GM21515 (cell line): ENCODE data around the gene BCAS3.

ENCODE experiments used
- ATAC-seq: cut with Tn5 transposase; IDR thresholded peaks from one replicate; pipeline ENCODE4 v1.9.1; 2021; ENCODE audit not compliant: unreplicated experiment

Gene BCAS3

DNA sequence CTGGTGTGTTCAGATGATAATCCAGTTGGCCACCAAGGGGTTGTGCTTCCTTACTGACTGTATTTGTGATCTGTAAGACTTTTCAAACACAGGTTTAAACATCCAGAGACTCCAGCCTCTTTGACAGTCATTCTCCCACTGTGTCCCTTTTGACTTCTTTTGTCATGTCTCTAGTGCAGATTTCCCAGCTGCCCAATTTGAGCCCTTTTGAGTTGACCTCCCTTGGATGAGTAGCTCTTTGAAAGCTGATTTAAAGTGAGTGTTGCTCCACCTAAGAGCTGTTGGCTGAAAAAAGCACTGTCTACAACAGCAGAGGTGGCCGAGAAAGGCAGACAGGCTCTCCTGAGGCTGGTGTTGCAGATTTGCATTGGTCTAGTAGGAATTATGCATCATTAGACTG lies 533.6 kb downstream of the BCAS3 start:
- no peak for ATAC-seq

DNA sequence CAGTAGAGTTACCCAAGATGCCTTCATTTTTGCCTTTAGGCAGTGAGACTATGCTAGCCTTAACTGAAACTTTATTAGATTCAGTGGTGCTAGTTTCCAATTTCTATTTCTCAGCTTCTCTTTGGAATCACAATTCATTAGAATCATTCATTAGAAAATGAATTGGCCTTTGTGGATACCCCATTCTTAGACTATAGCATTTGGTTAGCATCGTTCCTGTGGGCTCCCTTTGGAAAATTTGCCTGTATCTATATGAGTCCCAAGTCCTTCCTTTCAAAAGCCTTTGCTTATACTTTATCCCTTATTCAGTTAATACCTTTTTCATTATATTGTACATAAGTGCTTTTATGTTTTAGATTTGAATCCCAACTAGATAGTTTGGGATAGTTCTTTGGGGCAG lies 535.0 kb downstream of the BCAS3 start:
- no peak for ATAC-seq

DNA sequence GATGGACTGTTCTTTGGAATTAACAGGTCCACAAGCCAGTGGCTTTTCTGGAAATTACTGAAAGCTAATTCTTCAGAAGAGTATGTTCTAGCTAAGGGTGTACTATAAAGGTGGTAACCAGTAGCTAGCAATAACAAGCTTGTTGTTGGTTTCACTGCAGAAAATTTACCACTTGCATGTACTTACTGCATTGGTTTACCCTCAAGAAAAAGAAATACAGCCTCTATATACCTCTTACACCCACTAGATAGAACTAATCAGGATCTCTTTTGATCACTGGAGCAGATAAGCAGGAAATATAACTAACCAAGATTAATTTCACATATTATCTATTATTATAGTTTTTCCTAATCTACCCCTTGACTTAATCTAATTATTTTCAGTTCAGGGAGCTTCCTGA lies 537.1 kb downstream of the BCAS3 start:
- ATAC-seq: no peak

DNA sequence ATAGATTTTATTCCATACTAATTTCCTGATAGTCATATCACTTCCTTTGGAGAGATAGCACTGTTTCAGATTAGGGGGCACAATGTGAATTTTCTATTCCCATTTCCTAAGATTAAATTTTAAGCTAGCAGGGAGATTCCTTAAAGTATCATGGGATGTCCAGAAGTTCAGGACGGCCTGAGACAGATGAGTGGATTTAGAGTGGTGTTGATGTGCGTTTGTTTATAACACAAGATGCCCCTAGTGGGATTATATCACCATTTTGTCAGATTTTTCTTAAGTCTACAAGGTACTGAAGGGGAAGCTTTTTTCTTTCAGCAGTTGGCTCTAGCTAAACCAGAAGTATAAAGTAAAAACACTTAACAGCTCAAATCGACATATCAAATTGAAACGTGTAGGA lies 538.4 kb downstream of the BCAS3 start:
- no peak for ATAC-seq

DNA sequence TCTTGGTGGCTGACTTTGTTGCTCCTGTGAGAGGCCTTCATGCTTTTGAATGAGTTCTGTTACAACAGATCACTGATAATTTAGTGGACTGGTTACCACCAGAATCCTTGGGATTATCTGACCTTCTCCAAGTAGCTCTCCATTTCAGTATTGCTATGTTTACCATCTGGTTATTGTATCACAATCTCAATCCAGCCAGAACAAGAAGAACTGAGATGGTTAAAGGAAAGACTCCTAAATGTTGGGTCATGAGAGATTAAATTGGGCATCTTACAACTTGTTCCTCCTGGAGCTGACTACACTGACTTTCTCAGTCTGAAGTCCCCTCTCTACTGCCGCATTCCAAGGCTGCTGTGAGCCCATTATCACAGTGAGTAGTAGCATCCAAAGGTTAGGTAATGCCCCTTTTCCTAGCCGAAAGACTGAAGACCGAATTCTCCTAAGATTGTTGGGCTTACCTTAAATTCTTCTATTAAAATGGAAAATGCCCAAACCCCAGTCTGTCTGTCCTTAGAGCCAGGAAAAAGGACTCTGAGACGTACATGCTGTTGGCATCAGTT lies 540.3 kb downstream of the BCAS3 start:
- ATAC-seq: no peak

DNA sequence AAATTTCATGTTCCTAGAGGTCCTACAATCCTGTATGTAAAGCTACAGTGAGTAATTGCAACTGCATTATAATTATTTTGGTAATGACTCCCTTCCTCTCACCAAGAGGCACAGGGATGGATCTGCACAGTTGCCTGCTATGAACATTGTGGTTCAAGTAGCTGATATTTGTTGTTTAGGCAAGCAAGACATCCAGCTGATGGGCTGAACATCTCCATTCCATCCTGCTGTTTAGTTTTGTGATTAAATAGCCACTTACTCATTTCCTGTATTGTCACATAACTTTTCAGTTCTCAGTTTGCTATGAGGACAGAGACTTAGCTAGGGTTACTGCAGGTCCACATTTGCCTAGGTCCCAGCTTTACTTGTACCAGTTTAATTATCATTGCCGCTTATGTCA lies 540.8 kb downstream of the BCAS3 start:
- ATAC-seq: no peak

DNA sequence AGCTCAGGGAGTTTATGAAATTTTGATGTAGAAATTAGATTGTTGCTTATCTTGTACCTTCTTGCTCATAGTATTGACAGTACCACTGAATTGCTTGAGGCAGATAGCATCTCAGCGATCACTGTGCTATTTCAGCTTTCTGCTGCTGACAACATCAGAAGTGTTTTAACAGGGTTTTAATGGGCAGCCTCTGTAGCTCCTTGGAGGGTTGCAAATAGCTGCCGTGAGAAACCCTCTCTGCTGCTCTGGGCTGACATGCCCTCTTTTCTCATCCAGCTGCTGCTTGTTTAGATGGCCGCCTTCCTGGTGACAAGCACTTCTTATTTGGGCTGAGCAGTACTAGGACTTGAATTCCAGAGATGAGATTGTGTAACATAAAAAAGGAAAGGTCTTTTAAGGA lies 541.8 kb downstream of the BCAS3 start:
- no peak for ATAC-seq

DNA sequence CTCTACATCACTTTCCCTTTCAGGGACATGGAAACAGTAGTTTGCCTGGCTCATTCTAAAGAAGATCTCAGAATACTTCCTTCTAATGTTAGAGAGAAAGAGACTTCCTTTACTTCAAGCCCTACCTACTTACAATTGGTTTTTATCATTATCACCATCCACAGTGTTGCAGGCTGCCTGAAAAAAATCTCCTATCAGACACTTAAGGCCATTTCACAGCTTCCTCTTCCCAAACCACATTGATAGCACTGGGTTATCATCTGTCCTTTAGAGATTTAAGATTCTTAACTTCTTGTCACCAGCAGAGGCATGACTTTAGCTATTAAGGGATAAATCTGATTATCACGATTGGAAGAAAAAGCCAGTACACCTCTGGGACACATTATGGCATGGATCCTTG lies 543.5 kb downstream of the BCAS3 start:
- ATAC-seq: no peak

DNA sequence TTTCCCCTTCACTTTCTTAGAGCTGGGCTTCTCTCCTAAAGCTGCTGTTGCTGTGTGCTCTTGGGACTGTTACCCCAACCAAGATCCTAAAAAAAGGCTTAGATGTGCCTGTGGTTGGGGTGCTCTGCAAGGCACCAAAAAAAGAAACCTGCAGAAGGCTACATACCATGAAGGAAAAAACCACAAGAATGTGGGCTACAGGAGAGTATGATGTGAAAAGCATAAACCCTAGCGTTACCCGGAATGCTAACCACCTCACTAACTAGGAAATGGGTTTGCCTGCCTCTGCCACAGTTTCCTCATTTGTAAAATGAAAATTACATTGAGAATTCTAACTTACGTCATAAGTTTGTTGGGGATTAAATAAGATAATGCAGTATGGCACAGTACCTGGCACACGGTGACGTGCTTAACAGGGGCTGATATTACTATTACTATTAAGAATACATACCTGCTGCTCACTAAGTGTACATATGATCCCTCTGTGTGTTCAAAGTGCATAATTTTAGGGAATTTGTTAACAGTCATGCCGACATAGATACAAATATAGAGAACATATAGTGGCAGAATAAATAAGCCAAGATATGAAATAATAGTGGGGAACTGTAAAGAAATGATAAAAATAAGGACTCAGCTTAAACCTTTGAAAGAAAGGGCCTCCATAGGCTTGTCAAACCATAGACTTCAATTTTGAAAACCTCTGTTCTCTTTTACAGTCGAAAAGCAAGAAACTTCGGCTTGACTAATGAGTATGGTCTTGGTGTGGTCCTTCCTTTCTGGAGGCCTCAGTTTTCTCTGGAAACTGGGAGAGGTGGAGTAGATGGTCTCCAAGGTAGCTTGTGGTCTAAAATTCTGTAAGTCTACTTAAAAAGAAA lies 544.2 kb downstream of the BCAS3 start:
- no peak for ATAC-seq

DNA sequence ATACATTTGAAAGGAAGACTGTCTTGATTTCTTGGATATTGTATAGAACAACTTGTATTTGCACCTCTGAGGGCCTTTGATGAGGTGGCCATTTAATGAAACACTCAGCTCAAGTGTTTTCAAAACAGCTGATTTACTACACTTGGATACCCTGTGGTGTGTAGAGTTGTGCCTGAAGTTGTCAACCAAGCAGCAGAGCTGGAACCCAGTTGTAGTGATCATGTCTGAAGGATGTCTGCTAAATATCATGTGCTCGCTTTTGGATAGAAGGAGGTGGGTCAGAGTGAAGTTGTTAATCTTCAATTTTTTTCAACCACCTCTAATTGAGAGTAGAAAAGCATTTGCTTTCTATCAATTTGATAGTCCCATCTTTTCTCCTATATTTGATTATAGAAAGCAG lies 546.1 kb downstream of the BCAS3 start:
- ATAC-seq: no peak

DNA sequence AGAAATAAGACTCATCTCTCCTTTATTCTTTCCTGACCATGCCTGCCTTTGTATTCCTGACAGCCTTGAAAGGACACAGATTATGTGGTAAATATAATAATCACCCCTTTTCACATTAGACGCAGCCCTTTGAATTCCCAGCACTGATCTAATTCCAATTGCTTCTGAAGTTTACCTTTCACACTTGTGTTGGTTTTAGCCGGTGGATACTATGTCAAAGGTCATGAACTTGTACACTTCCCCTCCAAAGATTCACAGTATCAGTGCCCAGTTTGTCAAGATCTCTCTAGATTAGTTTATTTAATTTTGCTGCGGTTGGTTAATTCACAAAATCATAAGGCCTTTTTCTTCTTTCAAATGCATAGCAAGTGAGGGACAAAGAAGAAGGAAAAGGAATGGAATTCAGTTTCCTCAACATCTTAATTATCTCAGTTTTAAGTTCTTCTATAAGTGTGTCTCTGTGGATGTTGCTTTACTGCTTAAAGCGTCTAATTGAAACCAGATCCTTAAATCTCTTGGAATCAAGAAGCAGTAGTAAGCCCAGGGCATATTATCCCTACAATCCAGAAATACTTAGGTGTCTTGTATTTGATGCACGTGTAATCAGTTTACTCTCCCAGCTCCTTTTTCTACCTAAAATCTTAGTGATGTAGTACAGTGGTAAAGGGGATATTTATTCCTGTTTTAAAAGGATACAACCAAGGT lies 547.7 kb downstream of the BCAS3 start:
- no peak for ATAC-seq

DNA sequence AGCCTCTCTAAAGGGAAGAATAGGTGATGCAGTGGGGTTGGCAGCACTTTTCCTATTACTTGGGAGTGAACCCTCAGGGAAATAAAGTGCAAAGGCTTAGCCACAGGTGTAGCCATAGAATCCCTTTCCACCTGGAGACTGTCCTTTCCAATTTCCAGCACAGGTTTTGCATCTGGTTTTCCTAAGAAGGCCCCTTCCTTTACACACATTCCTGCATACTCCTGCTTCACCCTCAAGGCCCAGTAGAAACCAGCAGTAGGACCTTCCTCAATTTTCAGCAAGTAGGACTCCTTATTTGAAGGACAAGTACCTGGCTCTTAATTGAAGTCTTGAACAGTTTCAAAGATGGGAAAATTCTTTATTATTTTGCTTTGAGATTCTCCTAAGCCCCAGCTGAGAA lies 550.2 kb downstream of the BCAS3 start:
- no peak for ATAC-seq

DNA sequence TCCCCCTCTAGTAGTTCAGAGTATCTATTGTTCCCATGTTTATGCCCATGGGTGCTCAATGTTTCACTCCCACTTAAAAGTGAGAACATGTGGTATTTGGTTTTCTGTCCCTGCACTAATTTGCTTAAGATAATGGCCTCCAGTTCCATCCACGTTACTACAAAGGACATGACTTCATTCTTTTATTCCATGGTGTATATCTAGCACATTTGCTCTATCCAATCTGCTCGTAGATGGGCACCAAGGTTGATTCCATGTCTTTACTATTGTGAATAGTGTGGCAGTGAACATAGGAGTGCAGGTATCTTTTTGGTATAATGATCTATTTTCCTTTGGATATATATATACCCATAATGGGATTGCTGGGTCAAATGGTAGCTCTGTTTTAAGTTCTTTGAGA lies 552.8 kb downstream of the BCAS3 start:
- no peak for ATAC-seq

DNA sequence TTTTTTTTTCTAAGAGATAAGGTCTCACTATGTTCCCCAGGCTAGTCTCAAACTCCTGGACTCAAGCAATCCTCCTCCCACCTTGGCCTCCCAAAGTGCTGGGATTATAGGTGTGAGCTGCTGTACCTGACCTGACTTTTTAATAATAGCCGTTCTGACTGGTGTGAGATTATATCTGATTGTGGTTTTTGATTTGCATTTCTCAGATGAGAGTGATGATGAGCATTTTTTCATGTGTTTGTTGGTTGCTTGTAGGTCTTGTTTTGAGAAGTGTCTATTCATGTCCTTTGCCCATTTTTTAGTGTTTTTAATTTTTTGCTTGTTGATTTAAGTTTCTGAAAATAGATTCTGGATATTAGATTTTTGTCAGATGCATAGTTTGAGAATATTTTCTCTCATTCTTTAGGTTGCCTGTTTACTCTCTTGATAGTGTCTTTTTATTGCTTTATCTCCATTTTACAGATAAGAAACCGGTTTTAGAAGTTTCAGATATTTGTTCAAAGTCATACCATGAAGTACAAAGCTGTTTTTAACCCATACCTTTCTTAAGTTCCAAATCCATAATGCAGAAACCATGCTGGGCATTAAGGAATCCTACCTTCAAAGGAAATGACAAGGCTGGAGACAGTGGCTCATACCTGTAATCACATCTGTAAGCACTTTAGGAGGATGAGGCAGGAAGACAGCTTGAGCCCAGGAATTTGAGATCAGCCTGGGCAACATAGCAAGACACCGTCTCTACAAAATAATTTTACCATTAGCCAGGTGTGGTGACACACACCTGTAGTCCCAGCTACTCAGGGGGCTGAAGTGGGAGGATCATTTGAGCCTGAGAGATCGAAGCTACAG lies 553.5 kb downstream of the BCAS3 start:
- no peak for ATAC-seq

DNA sequence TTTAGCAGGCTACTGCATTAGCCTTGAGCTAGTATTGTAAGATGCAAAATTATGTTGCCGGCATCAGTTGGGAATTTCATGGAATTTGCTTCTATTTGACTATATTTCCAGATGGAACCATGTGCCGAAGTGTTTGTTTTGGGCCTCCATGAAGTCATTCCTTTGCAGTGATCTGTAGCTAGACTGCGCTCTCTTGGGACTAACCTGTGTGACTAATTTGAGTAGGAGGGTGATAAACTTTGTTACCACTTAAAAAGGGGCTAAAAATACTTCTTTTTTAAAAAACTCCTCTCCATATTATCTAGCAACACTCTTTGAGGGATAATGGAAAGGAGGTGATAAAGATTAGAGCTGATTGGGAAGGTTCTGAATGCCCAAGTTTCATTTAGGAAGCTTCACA lies 555.2 kb downstream of the BCAS3 start:
- ATAC-seq: no peak

DNA sequence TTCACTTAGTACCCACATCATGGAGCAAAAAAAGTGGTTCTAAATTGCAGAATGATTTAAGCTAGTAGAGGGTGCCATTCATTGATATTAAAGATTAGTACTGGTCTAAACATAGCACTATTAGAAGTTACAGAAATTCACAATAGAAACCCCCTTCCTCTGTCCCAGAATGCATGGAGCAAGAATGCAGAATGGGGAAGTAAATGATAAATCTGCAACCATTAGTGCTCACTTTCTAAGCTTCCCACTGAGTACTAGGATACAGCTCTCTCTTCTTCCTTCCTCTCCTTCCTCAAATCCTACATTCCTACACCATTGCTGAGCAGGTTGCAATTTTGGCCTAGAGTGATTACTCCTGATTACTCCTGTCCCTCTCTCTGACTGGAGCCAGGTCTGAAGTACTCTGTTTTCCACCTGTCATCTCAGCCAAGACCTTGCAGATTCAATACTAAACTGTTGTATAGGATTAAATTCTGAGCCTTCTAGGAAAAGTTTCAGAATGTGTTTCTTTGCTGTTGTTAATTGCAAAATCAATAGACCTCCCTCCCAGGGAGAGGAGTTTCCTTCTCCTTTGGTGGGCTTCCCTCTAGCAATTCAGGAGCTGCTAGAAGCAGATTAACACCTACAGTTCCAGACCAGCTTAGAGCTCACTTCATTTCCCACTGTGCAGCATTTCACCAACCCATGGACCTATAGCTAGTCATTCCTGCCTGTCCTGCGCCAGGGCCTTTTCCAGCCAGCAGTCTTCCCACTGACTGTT lies 556.5 kb downstream of the BCAS3 start:
- ATAC-seq: no peak

DNA sequence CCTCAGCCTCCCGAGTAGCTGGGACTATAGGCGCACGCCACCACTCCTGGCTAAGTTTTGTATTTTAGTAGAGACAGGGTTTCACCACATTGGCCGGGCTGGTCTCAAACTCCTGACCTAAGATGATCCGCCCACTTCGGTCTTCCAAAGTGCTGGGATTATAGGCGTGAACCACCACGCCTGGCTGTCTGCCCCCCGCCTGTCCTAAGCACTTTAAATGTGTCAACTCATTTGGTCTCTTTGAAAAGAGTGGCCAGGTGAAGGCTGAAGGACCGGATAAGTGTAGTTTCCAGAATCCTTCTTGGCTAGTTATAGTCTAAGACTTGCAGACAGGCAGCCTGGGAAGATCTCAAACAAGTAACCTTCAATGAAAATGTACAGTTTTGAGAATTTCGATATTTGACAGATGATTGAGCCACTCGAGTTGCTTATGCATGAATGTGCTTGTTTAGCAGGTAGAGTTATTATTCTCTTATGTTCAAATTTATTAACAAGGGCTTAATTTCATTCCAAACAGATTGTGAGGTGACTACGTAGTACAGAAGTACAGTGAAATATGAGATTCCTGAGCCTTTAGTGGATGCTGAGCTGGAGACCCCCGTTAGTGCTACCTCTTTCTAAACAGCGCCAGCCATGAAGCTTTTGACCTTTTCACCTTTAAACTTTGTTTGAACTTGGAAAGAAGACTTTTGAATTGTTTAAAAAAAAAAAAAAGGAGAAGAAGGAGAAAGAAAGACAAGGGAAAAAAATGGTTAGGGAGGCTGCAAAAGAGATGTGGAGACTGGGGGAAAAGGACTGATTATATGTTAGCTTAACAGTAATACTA lies 557.6 kb downstream of the BCAS3 start:
- no peak for ATAC-seq

DNA sequence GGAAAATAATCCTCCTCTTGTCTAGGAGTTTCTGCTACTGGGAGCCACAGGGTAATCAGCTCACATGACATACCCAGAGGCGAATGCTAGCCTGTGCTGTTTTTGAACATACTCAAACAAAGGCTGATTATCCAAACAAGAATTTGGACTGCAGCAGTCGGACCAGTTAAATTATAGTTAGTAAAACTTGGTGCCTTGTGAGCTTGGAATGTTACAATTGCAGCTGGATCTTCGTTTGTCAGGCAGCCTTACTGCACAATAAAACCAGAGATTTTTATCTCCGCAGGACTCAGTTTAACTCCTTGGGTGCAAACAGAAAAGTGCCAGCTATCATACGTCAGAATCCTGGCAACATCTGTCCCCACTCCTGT lies 558.2 kb downstream of the BCAS3 start:
- ATAC-seq: no peak

DNA sequence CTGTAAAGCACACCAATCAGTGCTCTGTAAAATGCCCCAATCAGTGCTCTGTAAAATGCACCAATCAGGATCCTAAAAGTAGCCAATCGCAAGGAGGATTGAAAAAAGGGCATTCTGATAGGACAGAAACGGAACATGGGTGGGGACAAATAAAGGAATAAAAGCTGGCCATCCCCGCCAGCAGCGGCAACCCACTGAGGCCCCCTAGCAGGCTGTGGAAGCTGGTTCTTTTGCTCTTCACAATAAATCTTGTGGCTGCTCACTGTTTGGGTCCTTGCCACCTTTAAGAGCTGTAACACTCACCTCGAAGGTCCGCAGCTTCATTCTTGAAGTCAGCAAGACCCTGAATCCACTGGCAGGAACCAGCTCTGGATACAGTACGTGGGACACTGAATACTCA lies 559.6 kb downstream of the BCAS3 start:
- ATAC-seq: no peak

DNA sequence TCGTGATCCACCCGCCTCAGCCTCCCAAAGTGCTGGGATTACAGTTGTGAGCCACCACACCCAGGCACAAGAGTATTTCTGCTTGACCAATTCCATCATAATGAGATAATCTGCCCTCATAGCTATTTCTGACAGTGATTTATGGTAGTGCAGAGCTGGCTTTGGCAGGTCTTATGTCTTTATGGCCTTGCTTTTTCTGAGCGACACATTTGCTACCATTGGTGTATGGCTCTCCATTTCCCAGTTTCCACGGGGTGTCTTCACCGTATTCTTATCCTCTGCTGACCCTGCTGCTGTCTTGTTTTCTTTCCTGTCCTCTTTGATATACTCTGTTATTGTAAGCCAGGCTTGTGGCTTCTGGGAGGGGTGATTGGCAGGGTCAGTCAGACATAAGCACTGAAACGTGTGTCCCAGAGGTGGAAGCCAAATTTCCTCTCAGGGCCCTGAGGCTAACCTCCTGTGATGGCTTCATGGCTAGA lies 560.8 kb downstream of the BCAS3 start:
- no peak for ATAC-seq
